HEK293 (cell line): ENCODE measurements around the gene PACSIN3.
A peak's percentile ranks its signal among the peaks of the same experiment; 100 is the strongest.

Source experiments
- ATF2 ChIP-seq: fragments of 450-650 bp; formaldehyde crosslinking; IDR thresholded peaks from 2 replicates; pipeline ENCODE4 v1.5.1; 2016; ENCODE audit warnings: missing biosample characterization, missing genetic modification characterization, low read depth
- HOXC10 ChIP-seq: sonication (generic); formaldehyde crosslinking; IDR thresholded peaks from 2 replicates; pipeline ENCODE4 v1.8.1; 2023; ENCODE audit warnings: mild to moderate bottlenecking, missing genetic modification reagents
- KLF16 ChIP-seq: fragments of 450-650 bp; formaldehyde crosslinking; IDR thresholded peaks from 2 replicates; pipeline ENCODE4 v1.5.1; 2017; ENCODE audit warnings: missing biosample characterization, missing genetic modification characterization
- KLF9 ChIP-seq: fragments of 450-650 bp; formaldehyde crosslinking; IDR thresholded peaks from 2 replicates; pipeline ENCODE4 v1.5.1; 2016; ENCODE audit warnings: missing biosample characterization, missing genetic modification characterization, low read depth
- MYNN ChIP-seq: fragments of 450-650 bp; formaldehyde crosslinking; IDR thresholded peaks from 2 replicates; pipeline ENCODE4 v1.5.1; 2016; ENCODE audit warnings: missing biosample characterization, missing genetic modification characterization, borderline replicate concordance
- OVOL3 ChIP-seq: fragments of 450-650 bp; formaldehyde crosslinking; IDR thresholded peaks from 2 replicates; pipeline ENCODE4 v1.5.1; 2016; ENCODE audit warnings: missing biosample characterization, missing genetic modification characterization
- SCRT2 ChIP-seq: fragments of 450-650 bp; formaldehyde crosslinking; IDR thresholded peaks from 2 replicates; pipeline ENCODE4 v1.5.1; 2016; ENCODE audit warnings: missing biosample characterization, missing genetic modification characterization
- SP2 ChIP-seq: fragments of 450-650 bp; formaldehyde crosslinking; IDR thresholded peaks from 2 replicates; pipeline ENCODE4 v1.5.1; 2016; ENCODE audit warnings: missing biosample characterization, missing genetic modification characterization
- TSHZ1 ChIP-seq: fragments of 450-650 bp; formaldehyde crosslinking; IDR thresholded peaks from 2 replicates; pipeline ENCODE4 v1.5.1; 2016; ENCODE audit warnings: missing biosample characterization, missing genetic modification characterization, borderline replicate concordance
- YY2 ChIP-seq: fragments of 450-650 bp; formaldehyde crosslinking; IDR thresholded peaks from 2 replicates; pipeline ENCODE4 v1.5.1; 2016; ENCODE audit warnings: missing biosample characterization, missing genetic modification characterization
- ZBTB11 ChIP-seq: fragments of 450-650 bp; formaldehyde crosslinking; conservative IDR thresholded peaks from 2 replicates; pipeline ENCODE4 v1.5.1; 2016; ENCODE audit warnings: low read depth, missing biosample characterization, missing genetic modification characterization
- ZBTB20 ChIP-seq: fragments of 450-650 bp; formaldehyde crosslinking; IDR thresholded peaks from 2 replicates; pipeline ENCODE4 v1.5.1; 2016; ENCODE audit warnings: missing biosample characterization, missing genetic modification characterization
- ZBTB8A ChIP-seq: fragments of 450-650 bp; formaldehyde crosslinking; IDR thresholded peaks from 2 replicates; pipeline ENCODE4 v1.5.1; 2016; ENCODE audit warnings: missing biosample characterization, missing genetic modification characterization
- ZEB2 ChIP-seq: fragments of 450-650 bp; formaldehyde crosslinking; IDR thresholded peaks from 2 replicates; pipeline ENCODE4 v1.5.1; 2016; ENCODE audit warnings: missing biosample characterization, missing genetic modification characterization
- ZNF223 ChIP-seq: fragments of 450-650 bp; formaldehyde crosslinking; IDR thresholded peaks from 2 replicates; pipeline ENCODE4 v1.5.1; 2016; ENCODE audit warnings: missing biosample characterization, missing genetic modification characterization
- ZNF239 ChIP-seq: fragments of 450-650 bp; formaldehyde crosslinking; IDR thresholded peaks from 2 replicates; pipeline ENCODE4 v1.5.1; 2016; ENCODE audit warnings: missing biosample characterization, missing genetic modification characterization
- ZNF335 ChIP-seq: fragments of 450-650 bp; formaldehyde crosslinking; conservative IDR thresholded peaks from 2 replicates; pipeline ENCODE4 v1.5.1; 2016; ENCODE audit warnings: missing biosample characterization, missing genetic modification characterization
- ZNF341 ChIP-seq: fragments of 450-650 bp; formaldehyde crosslinking; IDR thresholded peaks from 2 replicates; pipeline ENCODE4; 2016; ENCODE audit warnings: low read depth, missing biosample characterization, missing genetic modification characterization
- ZNF37A ChIP-seq: fragments of 450-650 bp; IDR thresholded peaks from 2 replicates; pipeline ENCODE4 v1.5.1; 2018; ENCODE audit warnings: missing biosample characterization, missing genetic modification characterization
- ZNF391 ChIP-seq: fragments of 450-650 bp; formaldehyde crosslinking; IDR thresholded peaks from 2 replicates; pipeline ENCODE4 v1.5.1; 2016; ENCODE audit warnings: low read depth, missing biosample characterization, missing genetic modification characterization, borderline replicate concordance
- ZNF518A ChIP-seq: fragments of 450-650 bp; formaldehyde crosslinking; conservative IDR thresholded peaks from 2 replicates; pipeline ENCODE4 v1.5.1; 2016; ENCODE audit warnings: low read depth, missing biosample characterization, missing genetic modification characterization
- ZNF558 ChIP-seq: fragments of 450-650 bp; formaldehyde crosslinking; IDR thresholded peaks from 2 replicates; pipeline ENCODE4 v1.5.1; 2016; ENCODE audit warnings: missing biosample characterization, missing genetic modification characterization
- ZNF580 ChIP-seq: fragments of 450-650 bp; formaldehyde crosslinking; IDR thresholded peaks from 2 replicates; pipeline ENCODE4 v1.5.1; 2016; ENCODE audit warnings: missing biosample characterization, missing genetic modification characterization
- ZNF624 ChIP-seq: fragments of 450-650 bp; formaldehyde crosslinking; IDR thresholded peaks from 2 replicates; pipeline ENCODE4 v1.5.1; 2017; ENCODE audit warnings: missing biosample characterization, missing genetic modification characterization
- ZNF677 ChIP-seq: fragments of 450-650 bp; IDR thresholded peaks from 2 replicates; pipeline ENCODE4 v1.5.0; 2018; ENCODE audit warnings: missing biosample characterization, mild to moderate bottlenecking, missing genetic modification characterization, moderate library complexity
- ZNF785 ChIP-seq: fragments of 450-650 bp; formaldehyde crosslinking; IDR thresholded peaks from 2 replicates; pipeline ENCODE4 v1.5.1; 2016; ENCODE audit warnings: missing biosample characterization, missing genetic modification characterization

PACSIN3 gene

GRCh38 chr11:47213950-47214565 lies 27.8 kb upstream of the PACSIN3 start (continued):
- TF ChIP-seq ZNF335 (peak; percentile 89), ZEB2 (tag by site-specific recombination) (no peak), ZBTB20 (tag by site-specific recombination) (no peak; the same call in 1 of the 2 replicates), MYNN (no peak), TSHZ1 (tag by site-specific recombination) (no peak), ZNF624 (tag by site-specific recombination) (no peak), ZBTB8A (tag by site-specific recombination) (peak; percentile 47; the same call in 1 of the 2 replicates), ATF2 (tag by site-specific recombination) (0 out of 2 replicates have a peak, but pooled peaks have one; percentile 3), ZNF391 (tag by site-specific recombination) (no peak), ZNF341 (tag by site-specific recombination) (peak; percentile 99), ZNF239 (tag by site-specific recombination) (no peak), HOXC10 (no peak), KLF9 (no peak), ZNF37A (tag by site-specific recombination) (no peak), ZNF223 (tag by site-specific recombination) (no peak), ZNF580 (tag by site-specific recombination) (0 out of 2 replicates have a peak, but pooled peaks have one; percentile 16), OVOL3 (tag by site-specific recombination) (no peak), KLF16 (tag by site-specific recombination) (no peak), SCRT2 (tag by site-specific recombination) (no peak), SP2 (tag by site-specific recombination) (peak; percentile 44), YY2 (tag by site-specific recombination) (no peak), ZNF785 (no peak), ZNF677 (tag by site-specific recombination) (no peak), ZBTB11 (tag by site-specific recombination) (no peak), ZNF558 (peak; percentile 39; the same call in 1 of the 2 replicates), ZNF518A (no peak)
